Stimulated activated CD8-positive, alpha-beta memory T cell treated with anti-CD3 and anti-CD28 coated beads, Interleukin-12 subunit alpha, Interleukin-12 subunit beta, amount 100 ng/mL, for 24 hours (primary cell): ENCODE measurements around the gene DCDC2.
"Not testable (repeated sequence)": the region's sequence is repeated elsewhere in the genome, so short reads cannot be mapped to it uniquely, and the experiment has no call there.

Experiments
- DNase-seq: peaks from one replicate; pipeline ENCODE4 v3.0.0-alpha.2; 2020; ENCODE audit errors: extremely low read depth

The DCDC2 gene

DNA sequence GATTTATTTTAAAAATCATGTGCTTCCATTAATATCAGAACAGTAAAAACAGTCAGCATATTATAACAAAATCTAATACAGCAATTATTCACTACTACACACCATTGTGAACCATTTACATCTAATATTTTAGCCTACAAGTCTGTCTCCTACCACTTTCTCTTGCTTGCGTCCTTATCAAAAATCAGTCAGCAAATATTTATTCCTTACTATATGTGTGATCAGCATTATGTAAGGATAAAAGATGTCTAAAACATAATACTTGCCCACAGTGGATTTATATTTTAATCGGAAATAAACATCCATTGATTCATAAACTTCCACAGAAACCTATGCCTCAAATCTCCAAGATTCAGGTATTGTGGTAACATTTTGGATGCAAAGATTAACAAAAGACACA is 132.0 kb downstream of the DCDC2 start:
- DNase-seq, result no peak

DNA sequence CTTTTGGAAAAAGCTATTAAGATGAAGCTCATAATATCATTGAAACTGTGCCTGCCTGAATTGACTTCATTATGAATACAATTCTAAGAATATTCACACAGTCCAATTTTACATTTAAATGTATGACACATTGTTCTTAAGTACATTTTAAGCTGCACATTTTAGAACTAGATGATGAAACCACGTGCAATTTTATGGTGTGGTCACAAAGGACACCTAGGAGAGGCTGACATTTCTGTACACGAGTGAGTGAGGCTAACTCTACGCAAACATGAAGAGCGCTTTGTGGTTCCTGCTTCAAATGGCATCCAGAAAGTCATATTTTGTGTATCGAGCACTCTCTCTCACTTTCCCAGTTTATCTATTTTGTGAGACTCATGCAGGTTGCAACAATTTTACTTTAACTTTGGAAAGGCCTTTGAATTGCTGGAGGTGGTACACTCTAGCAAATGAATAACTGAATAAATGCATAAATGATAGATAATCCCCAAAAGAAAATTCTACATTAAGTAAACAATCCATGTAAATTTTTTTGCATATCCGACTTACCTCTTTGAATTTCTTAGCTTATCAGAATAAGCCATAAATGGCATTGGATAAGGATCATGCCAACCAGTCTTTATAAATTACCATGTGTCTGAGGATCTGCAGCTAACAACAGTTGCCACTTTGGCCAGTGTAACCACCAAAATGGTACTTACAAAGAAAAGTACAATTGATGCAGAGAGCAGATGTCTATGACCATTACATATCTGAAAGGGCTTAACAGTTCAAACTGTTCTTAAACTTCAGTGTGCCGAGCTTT is 134.5 kb downstream of the DCDC2 start:
- no peak for DNase-seq

DNA sequence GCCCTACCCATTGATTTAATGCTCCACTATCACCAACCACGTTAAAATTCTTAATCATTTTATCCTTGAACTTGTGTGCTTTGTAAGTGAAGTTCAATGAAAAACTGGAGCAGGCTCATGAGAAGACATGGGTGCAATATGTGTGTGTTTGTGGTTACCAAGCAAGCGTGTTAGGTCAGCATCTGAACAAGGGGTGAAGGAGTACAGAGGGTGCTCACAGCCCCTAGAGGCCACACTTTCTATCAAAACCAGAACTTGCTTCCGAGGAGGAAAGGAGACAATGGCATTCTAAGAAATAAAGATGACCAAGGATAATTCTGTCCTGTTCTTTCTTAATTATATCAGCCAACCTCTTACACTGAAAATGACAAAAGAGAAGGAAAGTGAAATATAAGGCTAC is 138.2 kb downstream of the DCDC2 start:
- no peak for DNase-seq

DNA sequence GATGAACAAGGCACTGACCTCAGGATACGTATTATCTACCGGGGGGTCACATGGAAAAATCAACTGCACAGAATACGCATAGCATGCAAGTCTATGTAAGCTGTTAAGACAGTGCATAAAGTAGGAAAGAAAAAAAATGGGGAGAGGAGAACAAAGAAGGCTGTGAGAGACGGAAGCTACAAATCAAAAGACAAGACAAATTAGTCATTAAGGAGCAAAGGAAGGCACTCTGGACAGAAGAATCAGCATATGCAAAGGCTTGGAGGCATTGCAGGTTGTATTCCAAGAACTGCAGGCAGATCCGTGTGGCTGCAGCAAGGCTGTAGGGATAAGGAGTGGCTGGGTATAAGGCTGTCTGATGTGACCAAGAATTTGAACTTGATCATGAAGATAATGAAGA is 142.9 kb downstream of the DCDC2 start:
- no peak for DNase-seq

DNA sequence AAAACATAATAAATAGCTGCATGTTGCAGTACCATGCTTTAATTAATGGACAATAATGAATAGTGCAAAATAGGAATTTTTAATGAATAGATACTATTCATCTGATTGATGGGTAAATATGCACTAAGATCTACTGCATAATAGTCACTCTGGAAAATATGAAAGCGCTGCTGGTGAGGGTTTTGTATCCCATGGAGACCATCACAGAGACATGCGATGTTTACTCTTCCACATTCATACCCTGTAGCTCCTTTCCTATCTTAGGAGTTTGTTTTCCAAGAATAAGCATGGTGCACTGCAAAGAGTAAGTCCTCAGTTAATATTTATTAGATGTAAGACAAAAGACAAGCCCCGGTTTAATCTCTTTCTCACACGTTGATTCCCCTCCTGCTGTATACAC is 150.4 kb downstream of the DCDC2 start:
- no peak for DNase-seq

DNA sequence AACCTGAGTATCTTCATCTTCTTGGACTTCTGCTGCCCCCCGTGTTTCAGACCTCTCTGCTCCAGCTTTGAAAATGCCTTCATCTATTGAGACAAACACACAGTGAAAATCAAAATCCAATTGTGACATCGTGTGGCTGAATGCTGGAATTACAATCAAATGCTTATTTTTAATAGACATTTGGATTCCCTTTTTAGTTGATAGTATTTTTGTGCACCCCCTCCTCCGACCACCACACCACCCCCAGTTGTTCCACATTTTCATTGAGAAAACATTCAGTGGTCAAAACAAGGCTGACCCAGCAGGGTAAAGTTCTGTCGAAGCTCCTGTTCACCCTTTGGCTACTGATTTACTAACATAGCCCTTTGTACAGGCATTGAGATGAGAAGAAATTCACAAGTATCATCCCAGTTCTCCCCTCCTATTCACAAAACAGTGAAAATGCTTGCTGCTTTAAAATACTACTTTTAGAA is 152.8 kb downstream of the DCDC2 start:
- DNase-seq, result no peak

DNA sequence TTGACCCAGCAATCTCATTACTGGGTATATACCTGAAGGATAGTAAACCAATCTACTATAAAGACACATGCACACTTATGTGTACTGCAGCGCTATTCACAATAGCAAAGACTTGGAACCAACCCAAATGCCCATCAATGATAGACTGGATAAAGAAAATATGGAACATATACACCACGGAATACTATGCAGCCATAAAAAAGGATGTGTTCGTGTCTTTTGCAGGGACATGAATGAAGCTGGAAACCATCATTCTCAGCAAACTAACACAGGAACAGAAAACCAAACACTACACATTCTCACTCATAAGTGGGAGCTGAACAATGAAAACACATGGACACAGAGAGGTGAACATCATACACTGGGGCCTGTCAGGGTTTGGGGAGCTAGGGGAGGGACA is 153.7 kb downstream of the DCDC2 start:
- DNase-seq, result not testable (repeated sequence)

DNA sequence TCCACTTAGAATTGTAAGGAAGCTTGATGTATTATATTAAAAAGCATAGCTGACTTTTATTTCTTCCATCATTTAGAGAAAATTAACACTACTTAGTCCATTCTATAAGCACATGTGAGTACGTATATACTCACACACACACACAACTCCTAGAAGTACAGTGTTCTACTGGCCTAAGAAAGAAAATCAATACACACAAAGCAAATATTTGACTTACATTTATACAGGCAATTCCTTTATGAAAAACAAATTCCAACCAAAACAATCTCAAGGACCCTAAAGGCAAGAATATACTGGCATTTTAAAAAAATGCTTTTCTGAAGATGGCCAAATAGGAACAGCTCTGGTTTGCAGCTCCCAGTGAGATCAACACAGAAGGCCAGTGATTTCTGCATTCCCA is 160.0 kb downstream of the DCDC2 start:
- DNase-seq, result no peak

DNA sequence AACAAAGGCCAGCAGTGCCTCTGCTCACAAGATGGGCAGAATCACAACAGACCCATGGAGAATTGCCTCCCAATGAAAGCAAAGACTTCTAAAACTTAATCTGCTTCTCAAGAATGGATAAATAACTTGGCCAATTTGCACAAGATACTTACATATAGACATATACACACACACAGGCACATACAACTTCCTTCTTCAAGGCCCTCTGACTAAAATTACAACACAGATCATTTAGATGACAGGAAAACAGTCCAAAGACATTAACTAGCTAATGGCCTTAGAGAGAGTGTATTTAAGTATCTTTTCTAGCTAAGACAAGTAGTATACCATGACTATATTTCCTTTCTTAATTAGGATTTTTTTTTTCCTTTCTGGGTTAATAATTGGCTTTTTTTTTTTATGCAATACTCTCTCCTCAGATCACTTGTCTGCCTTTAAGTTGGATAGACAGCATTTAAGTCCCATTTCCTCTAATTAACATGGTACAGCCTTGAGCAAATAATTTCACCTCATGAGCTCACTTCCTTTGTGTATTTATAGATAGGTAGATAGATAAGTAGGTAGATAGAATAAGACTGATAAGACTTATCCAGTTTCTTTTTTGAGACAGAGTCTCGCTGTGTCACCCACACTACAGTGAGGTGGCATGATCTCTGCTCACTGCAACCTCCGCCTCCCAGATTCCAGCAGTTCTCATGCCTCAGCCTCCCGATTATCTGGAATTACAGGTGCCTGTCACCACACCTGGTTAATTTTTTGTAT is 161.8 kb downstream of the DCDC2 start:
- DNase-seq, result no peak

DNA sequence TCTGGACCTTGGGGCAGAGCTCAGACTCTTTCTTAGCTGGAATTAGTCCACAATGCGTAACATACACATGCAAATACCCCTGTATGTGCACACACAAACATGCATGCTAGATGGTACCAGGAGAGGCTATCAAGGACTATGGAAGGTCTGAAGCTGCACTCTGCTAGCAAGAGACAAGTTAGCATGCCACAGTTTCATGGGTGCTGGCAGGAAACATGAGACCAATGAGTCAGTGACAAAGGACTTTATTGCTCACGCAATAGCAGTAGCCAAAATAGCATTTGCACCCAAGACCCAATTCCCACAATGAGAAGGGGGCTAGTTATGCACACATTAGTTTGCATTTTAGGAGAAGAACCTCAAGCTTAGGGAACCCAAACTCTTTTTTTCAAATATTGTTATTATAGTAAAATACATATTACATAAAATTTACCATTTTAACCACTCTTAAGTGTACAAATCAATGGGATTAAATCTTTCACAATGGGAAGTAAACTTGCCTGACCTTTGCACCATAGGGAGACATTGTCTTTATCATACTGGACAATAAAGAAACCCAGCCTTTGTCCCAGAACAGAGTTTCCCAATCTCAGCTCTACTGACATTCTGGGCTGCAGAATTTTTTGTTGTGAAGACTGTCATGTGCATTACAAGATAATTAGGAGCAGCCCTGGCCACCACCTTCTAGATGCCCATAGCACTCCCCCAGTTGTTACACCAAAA is 162.7 kb downstream of the DCDC2 start:
- DNase-seq, result no peak

DNA sequence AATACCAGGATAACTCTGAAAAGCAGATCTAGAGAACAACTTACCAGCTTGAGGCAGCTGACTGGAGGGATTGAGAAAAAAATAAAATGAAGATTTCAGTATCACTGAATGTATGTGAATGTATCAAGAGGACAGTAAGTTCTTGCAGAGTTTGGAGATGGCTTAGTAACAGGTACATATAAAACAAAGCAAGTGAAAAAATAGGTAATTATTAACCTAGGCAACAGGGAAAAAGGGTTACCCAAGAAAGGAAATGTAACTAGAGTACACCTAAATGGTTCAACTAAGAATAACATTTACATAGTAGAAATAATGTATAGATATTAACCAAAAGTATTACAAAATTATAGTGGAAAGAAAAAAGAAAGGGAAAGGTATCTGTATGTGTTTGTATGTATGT is 164.5 kb downstream of the DCDC2 start:
- no peak for DNase-seq

DNA sequence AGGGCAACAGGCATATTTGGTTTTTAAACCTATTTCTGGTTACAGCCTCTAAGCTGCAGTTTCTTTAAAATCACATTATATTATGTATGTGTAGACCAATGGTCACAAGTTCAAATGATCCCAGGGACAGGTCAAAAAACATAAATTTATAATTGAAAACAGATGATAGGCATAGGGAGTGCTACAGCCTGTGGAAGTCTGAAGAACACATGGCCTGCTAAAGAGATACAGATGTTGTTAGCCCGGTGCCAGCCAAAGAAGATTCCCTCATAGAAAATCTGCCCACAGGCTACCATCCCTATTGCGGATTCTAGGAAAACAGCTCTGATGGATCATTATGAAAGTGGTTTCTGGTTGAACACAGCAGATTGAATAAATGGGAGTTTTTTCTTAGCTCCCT is 166.5 kb downstream of the DCDC2 start:
- no peak for DNase-seq

DNA sequence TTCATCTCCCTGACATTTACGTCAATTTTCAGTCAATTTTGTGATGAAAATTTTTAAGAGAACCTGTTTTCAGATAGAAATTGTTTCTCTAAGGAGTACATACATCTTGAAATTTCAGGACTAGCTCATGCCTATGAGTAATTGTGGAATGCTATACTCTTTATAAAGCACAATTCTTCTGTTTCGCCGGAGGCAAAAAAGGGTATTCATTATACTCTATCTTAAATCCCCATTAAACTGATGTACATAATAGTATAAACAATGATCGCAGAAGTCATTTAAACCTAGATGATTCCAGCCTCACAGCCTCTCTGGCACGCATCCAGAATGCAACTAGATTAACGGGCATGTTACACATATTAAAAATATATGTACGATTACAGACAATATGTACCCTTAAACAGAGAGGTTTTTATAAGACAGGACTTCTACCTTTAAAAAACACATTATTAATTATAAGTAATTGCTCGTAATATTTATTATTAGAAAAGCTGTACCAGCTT is 169.2 kb downstream of the DCDC2 start:
- no peak for DNase-seq

DNA sequence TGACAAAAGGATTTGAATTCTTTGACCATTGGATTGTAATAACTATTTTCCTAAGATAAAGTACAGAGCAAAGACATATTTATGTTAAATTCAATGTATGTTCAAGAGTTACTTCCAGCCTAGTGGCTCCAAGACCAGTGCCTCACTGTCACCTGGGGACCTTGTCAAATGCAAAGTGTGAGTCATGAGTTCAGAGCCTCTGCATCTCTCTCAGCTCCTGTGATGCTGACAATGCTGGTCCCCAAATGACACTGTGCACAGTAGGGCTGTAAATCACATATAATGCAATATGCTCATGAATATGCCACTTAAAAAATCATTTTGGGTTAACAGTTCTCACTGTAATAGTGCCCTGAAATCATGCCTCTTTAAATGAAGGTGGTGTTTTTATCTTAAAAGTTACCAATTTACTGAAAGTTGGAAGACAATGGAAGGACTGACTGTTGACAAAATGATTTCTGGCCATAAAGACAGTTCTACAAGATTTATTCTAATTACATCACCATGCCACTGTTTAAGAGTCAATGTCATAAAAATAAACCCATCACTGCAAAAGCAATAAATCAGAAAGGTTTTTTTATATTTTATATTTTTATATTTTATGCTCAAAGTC is 169.8 kb downstream of the DCDC2 start:
- no peak for DNase-seq

DNA sequence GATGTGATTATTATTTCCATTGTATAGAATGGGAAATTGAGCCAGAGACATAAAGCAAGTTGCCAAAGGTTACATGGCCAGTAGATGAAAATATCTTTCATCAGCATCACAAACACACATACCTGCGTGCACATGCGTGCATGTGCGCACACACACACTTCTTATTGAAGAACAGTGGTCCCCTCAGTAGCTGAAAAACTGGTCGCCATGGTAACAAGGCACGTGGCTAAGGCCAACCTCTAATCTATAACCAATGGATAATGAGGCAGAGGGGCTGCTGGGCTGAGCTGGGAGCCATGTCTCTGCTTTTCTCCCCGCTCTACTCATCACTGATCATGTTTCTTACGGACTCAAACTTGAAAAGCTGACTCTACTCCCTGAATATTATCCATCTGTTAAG is 171.5 kb downstream of the DCDC2 start:
- DNase-seq, result no peak

DNA sequence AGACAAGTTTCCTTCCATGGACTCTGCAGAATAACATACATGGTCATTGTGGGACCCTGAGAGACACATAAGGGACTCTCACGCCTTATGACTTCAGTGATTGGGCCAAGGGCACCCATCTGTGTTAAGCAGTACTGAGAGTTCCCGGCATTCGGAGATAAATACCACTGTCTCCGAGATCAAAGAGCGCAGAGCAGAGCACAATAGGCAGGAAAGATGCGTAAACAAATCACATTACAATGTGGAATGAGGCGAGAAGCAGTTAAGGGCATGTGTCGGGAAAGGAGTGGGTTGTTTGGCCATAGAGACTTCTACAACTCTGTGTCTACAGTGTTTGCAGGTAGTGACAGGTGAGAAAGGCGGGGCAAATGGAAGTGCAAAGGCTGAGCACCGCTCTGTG is 174.3 kb downstream of the DCDC2 start:
- no peak for DNase-seq

DNA sequence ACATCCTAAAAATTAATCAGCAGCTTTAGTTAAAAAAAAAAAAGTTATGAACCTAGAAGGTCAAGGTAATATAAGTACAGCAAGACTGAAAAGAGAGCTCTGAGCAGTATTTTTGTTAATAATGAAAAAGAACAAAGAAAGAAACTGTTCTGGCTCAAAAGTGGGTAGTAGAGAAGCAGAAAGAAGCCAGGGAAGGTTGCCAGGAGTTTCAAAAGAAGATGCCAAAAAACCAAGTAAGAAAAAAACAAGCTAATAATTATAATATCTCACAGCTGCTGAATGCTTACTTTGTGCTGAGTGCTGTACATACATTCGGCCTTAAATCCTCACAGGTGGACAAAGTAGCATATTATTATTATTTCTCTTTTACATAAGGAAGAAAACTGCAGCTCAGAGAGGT is 200.0 kb downstream of the DCDC2 start:
- DNase-seq, result no peak

DNA sequence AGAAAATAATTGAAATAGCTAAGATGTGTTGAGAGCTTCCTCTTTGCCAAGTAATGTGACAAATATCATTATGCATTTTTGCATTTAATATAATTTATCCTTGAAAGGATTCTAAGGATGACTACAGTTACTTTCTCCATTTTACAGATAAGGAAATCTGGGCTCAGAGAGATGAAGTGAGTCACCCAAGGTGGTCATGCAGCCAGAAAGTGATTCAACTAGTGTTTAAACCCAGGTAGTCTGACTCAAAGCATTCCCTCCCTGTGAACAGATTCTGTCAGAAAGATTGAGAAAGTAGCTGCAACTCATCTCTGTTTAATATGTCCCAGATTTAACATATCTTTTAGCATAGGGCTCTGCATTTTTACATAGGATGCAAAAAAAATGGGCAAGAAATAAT is 203.7 kb downstream of the DCDC2 start:
- DNase-seq, result no peak

DNA sequence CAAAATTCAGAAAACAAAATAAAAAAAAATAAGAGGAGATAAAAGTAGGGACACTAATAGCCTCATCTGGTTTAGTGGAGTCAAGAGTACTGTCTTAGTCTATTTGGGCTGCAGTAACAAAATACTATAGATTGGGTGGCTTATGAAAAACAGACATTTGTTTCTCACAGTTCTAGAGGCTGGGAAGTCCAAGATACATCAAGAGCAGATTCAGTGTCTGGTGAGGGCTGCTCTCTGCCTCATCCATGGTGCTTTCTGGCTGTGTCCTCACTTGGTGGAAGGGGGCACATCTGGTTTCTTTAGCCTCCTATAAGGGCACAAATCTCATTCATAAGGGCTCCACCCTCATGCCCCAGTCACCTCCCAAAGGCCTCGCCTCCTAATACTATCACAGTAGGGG is 205.8 kb downstream of the DCDC2 start:
- no peak for DNase-seq

DNA sequence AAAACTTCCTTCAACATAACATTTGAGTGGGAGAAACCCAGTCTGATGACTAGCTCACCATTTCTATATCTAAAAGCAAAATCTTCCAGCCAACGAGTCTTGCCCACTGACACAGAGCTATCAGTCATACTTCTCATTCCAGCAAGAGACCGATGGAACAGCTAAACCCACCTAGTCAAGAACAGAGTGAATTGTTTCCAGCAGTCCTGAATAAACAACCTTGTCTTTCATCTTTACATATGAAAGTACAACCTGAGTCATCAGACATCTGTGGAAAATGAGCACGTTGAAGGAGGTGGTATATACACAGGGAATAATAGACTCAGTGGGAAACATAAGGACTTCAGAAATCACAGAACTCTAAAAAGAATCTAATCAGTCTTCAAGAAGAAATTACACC is 208.0 kb downstream of the DCDC2 start:
- DNase-seq, result no peak

DNA sequence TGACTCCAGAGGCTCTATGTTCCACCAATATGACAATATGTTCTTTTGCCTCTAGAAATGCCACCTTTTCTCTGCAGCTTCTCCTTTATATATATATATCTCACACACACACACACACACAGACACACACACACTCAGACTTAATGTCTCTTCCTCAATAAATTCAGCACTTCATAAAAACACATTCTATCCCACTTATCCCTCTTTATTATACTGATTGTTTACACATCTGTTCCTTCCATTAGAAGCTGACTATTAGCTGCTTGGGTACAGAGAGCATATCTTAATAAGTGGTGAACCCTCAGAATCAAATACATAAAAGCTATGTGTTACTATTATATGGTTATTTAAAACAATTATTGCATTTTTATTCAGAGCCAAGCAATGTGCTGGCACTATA is 208.6 kb downstream of the DCDC2 start:
- DNase-seq, result no peak

DNA sequence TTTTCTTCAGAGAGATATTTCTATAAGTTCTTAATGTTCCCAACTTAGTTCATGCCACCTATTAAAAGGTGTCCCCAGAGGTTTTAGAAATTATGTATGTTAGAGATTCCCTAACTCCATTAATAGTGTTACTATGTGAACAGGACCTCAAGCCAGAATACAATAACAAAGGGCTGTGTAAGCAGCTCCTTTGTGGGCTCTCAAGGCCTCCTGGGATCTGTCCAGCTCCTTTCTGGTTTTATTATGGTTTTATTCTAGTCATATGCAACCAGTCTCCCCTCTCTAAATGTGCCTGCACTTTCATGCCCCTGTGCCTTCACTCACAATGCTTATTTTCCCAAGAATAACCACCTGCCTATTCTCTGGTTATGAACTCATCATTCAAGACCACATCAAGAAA is 209.2 kb downstream of the DCDC2 start:
- DNase-seq, result no peak
